ENCODE results near the gene GLI3.

The GLI3 gene

DNA sequence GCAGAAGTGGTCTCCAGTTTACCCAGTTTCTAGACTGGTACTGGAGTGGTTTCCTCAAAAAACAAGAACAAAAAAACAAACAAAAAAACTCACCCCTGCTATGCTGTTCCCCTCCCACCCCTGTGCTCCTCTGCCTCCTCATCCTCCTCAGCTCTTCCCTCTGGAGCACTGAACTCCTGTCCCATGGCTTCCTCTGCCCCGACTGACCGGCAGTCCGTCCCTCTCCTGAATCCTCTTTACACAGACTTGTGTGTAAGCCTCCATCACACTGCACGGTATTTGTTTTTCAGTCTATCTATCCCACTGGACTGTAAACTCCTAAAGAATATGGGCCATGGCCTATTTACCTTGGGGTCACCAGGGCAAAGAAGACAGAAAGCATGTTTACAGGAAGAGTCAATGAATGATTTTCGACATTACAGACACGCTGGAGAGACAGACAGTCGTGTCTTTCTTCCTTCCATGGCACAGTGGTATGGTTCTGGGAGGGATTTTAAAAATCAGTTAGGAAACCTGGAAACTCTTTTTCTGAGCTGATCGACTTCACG is 265.3 kb downstream of the GLI3 start:
- DNase-seq (ENCODE audit: low spot score), result no peak

DNA sequence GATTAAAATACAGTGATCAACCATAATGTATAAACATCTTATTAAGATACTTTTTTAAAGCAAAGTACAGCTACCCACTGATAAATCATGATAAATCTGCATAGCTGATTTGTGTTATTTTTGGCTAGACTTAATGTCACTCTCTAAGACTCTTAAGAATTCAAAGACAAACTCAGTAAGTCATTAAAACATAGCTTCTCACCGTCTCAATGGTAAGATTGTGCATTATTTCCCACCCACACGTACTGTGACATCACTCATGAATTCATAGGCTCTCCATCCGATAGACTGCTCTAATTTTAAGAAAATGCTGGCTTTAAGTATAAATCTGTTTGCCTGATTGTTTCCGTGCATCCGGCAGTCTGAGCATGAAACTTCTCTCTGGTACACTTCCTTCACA is 266.1 kb downstream of the GLI3 start:
- DNase-seq (ENCODE audit: low spot score), result no peak

DNA sequence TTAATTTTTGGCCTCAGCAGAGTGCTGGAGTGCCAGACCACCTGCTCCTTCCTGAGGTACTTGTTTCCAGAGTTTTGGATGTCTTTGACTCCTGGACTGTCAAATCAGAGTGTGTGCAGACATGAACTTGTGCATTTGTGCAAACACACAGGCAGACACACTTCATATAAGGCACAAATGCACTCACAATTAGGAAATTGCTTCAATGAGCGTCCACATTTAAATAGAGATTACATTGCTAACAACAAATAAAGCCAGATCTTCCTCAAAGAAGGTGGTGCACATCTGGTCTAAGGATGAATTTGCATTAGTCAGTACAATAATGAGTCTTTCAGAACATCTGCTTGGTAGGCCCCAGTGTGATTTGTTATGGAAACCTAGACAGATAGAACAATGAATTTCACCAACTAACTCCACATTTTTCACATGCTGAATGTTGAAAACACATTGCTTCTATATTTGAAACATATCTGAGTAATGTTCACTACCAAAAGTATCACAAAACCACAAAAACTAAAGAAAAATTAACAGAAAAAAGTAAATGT is 267.4 kb downstream of the GLI3 start:
- DNase-seq (ENCODE audit: low spot score), result no peak

DNA sequence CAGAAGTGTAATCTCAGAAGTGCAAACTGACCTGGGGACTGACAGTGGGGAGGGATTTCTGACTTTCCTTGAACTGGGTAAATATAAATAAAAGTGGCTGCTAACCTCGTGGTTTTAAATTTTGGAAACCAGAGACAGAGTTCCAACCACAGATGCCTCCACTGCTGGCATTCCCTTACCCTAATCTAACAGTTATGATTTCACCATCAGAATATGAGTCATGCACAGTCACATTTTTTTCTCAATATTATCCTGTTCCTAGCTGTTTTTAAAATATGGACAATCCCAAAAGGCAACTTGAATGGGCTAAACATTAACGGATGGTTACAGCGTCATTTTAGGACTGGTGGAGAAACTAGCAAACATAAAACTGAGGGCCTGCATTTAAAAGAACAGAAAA is 269.9 kb downstream of the GLI3 start:
- no peak for DNase-seq (ENCODE audit: low spot score)

DNA sequence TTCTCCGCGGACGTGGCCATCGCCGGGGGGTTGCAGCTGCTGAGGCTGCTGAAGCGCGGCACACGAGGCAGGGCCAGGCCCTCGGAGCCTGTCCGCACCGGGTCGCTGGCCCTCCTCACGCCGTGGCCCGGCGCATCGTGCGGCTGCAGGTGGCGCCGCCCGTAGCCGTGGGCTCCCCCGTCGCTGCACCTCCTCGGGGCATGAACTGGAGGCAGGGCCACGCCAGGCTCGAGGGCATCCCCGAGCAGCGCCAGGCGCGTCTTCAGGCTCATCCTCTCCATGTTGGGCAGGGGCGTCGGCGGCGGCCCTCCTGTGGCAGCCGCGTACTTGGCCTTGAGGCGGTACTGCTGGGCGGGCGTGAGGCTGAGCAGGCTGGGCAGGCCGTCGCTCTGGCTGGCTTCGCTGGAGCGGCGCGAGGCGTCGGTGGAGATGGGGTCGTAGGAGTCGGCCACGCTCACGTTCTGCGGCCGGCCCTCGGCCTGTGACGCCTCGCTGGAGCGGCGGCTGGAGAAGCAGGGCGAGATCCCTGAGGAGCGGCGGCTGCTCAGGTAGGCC is 271.0 kb downstream of the GLI3 start:
- DNase-seq (ENCODE audit: low spot score), result no peak

DNA sequence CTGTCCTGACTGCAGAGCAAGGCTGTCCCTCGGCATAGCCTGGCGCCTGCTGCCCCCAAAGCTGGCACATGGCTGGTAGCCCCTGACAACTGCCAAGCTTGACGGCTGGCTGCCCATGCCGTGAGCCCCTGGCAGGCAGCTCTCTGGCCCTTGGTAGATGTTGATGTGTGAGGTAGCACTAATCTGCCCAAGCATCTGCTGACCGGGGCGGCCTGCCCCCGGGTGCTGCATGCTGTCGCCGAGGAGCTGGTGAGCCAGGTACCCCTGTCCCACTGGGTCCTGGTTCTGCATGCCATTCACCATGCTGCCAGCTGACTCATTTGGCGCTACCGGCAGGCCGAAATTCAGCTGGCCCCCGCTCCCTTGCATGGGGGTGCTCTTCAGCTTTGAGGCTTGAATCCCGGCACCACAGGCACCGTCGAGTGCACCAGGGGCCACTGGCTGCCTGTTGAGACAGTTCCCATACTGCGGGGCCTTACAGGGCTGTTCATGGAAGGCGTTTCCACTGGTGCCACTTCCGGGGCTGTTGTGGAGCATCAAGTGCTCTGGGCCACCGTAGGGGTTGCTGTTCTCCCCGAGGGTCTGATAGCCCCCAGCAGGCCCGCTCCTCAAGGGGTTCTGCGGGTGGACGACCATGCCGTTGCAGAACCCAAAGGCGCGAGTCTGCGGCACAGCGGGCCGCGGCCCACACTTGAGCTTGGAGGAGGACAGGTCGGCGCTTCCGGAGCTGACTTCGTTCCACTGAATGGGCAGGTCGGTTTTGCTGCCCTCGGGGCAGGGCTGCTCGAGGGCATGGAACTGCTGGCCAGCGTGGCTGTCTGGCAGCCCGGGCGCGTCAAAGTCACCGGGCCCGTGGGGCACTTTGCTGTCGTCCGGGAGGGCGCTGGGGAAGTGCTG is 271.9 kb downstream of the GLI3 start:
- DNase-seq (ENCODE audit: low spot score), result no peak

DNA sequence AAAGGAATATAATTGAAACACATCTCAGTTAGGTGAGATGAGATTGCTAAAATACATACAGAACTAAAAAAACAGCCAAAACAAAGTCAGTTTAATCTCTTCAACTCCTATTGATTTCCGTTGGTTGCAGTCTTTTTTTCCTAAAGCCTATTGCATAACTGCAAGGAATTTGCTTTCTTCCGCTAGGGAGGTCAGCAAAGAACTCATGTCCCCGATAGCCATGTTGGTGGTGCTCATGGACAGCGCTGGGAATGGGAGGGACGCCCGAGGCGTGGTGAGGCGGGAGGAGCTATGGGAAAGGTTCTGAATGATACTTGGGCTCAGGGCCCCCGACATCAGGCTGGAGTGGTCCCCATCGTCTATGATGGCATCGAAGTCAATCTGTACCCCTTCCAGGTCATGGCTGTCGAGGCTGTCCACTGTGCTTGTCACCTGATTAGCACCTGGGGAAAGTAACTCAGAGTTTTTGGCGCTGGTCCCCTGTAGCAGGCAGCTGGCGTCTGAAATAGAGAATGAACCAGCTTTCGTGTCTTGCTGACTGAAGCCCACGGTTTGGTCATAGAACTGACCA is 272.7 kb downstream of the GLI3 start:
- DNase-seq (ENCODE audit: low spot score), result no peak

DNA sequence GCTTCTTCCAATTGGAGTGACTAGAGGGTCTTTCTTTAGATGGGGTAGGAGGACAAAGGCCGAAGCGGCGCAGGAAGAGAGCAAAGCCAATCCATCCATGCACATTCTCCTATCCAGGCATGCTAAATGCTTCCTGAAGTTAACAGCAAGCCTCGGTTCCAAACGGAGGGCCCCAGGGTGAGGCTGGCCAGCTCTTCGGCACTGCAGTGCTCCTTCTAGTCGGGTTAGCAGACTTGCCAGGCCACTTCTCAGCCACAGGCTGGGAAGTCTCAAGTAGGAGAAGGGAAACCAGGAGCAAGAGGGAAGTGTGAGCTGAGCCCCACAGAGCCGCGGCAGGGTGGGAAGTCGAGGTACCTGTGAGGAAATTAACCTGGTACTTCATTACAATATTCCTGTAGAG is 280.3 kb downstream of the GLI3 start:
- DNase-seq (ENCODE audit: low spot score), result no peak

DNA sequence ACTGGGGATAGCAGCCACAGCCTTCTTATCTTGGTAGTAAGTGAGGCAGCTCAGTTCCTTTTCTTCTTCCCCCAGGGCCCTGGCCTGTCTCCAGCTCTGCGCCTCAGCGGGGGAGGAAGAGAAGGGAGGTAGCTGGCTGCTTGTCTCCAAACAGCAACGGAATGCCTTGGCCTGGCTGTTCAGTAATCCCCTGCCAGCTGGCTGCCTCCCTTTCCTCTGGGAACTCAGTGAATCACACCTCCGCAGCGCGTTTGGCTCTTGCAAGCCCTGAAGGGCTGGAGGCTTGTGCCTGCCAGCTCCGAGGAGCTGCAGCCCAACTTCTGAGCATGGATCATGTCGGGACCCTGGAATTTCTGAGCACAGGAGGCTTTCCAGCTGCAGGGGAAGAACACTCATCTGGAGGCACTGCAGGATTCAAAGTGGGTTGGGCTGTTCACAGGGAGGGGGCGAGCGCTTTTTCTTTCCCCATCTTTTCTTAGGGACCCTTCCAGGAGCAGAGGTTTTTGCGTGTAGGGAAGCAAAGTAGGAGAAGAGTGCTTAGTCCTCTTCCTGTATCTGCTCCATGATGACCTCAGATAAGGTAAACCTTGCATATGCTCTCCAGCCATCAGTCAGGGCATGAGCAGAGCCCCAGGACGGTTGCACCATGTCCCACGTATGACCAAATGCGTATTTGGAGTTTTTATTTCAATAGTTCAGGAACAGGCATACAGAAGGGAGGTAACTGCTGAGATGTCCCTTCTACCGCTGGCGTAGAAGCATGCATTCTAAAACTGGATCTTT is 280.9 kb downstream of the GLI3 start:
- DNase-seq (ENCODE audit: low spot score), result no peak

DNA sequence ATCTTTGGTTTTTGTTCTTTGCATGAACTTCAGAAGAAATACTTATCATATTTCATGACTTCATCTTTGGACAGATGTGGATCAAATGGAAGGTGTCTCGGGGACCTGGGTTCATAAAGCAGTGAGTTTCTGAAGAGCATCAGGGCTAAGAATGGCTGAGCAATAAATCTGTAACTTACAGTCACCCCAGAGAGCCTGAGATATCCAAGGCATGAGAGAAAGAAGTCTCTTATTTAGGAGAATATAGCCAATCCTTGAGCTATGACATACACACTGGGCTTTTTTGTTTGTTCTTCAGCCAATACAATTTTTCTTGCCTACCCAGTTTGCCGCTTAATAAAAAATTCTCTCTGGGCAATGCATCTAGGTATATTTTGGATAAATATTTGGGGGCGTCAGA is 281.6 kb downstream of the GLI3 start:
- no peak for DNase-seq (ENCODE audit: low spot score)

DNA sequence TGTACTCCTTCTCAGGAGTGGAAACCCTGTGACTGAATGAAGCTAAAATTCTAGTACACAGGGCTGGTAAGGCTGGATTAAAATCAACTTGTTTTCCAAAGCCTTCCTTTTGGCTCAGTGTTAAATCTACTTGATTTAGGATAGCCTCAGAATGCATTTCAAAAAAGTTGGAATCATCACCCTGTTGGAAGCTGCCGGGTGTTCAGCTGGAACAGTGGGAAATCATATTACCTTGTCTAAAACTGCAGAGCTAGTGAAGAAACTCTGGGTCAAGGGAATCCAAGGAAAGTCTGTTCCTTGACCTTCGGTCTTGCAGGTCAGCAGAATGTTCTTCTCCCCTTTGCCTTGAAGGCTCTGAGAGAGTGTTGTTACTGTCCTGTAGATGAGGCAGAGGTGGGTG is 282.0 kb downstream of the GLI3 start:
- no peak for DNase-seq (ENCODE audit: low spot score)

DNA sequence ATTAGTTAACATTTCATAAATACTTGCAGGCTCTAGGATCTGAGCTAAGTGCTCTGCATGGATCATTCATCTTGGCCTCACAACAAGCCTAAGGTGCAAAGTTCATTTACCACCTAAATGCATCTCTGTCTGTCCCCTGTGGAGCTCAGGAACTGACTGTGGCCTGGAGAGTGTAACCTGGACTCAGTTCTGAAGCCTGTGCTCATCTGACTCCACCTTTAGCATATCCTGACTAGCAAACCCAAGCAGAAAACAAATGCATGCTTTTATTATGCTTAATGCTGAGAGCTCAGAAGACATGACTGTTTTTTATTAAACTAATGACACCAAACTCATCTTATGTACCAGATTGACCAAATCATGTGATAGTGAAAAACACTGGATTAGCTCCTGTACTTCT is 288.5 kb downstream of the GLI3 start:
- no peak for DNase-seq (ENCODE audit: low spot score)

DNA sequence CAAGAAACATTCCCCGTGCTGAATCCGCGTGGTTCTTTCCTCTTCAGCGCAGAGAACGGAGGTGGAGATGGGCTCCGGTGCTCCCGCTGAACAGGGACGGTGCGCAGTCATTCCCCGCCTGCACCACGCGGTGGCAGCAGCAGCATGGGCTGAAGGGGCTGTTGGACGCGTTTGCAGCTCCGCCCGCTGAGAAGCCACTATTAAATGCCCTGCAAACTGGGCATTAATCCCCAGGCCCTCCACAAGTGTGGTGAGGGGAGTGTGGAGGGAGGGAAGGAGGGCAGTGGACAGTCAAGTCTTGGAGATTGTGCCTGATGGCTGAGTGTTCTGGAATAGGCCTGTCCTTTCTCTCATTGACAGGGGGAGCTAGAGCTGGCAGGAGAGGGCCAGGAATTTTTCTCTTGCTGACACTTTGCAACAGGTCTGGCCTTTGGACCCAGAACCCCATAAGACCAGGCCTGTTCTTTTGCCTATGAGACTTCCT is 293.9 kb downstream of the GLI3 start:
- DNase-seq (ENCODE audit: low spot score), result peak; percentile 50

DNA sequence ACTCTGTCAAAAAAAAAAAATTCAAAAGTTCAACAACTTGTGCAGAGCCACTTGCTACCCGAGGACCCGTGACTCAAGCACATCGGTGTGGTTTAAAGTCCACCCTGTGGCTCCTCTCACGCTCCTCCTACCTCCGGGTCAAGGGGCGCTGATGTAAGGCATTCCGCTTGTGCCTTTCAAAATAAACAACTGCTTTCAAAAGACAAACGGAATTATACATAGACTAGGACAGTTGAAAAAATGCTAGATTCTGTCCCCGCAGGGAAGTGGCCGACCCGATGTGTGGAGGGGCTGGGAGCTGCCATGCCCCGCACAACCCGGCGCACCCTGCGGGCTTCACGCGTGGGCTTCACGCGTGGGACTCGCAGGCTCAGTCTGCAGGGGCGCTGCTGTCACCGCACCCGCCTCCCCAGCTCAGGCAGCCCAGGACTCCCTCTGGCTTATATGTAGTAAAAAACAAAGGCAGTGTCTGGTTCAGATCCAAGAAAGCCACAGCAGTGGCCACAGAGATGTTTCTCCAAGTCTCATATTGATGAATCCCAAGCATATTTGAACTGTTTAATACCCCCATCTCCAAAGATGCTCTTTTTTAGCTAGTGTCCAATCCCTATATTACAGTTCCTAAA is 294.4 kb downstream of the GLI3 start:
- no peak for DNase-seq (ENCODE audit: low spot score)

DNA sequence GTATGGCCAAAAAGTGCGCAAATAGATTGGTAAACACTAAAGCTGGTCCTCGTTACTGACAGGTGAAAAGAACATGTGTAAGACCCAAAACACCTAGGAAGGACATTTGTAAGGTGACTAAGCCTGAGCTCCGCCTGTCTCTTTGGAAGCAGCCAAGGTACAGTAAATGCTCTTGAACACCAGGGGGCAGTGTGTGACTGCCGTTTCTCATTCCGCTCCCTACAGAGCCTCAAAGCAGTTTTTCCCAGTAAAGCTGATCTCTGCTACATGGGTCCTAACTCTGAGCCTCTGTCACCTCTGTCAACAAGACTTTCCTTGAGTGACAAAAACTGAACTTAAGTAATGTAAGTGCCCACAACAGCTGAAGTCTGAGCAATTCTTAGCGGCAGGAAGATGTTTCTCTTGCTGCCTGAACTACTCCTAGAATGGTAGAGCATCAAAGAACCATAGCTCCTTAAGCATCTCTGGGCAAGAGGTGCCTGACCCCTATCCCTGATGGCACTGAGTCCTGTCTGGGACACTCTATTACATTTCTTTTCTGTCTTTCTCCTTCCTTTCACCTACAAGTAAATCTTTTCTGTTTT is 296.2 kb downstream of the GLI3 start:
- DNase-seq (ENCODE audit: low spot score), result peak; percentile 62

DNA sequence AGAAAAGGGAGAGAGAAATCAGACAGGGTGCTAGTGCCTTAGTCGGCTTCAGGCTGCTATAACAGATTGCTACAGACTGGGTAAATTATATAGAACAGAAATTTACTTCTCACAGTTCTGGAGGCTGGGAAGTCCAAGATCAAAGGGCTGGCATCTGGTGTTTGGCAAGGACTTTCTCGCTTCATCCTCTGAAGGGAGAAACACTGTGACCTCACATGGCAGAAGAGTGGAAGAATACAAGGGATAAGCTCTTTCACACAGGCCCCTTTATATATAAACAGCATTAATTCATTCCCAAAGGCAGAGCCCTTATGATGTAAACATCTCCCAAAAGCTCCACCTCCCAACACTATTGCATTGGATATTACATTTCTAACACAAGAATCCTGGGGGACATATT is 298.6 kb downstream of the GLI3 start:
- no peak for DNase-seq (ENCODE audit: low spot score)

DNA sequence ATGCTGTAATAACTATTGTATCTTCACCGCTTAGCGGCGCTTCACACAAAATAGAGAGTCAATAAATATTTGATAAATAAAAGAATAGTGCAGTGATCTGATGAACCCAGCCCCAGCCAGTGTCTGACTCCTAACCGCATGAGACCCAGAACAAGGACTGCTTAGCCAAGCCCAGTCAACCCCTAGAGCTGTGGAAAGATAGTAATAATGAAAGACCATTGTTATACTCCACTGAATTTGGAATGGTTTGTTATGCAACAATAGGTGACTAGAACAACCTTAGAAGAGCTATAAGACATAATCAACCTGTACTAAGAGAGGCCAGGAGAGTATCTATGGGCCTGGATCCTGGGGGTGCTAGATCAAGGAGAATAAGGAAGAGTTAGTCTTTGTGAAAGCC is 303.6 kb downstream of the GLI3 start:
- no peak for DNase-seq (ENCODE audit: low spot score)

DNA sequence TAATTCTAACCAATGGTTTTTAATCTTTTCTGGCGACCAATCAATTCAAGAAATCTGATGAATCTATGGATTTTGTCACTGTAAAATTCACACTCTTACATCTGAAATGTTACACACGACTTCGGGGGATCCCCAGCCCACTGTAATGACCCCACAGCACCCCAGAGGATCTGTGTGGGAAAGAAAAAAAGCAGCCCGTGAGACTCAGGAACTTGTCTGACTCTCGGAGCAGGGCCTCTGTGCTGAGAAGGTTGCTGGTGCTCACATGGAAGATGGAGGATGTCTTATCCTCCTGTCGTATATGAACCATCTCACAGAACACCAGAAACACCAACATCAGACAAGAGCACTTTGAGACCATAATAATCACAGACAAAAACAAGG is 305.8 kb downstream of the GLI3 start:
- DNase-seq (ENCODE audit: low spot score), result no peak

DNA sequence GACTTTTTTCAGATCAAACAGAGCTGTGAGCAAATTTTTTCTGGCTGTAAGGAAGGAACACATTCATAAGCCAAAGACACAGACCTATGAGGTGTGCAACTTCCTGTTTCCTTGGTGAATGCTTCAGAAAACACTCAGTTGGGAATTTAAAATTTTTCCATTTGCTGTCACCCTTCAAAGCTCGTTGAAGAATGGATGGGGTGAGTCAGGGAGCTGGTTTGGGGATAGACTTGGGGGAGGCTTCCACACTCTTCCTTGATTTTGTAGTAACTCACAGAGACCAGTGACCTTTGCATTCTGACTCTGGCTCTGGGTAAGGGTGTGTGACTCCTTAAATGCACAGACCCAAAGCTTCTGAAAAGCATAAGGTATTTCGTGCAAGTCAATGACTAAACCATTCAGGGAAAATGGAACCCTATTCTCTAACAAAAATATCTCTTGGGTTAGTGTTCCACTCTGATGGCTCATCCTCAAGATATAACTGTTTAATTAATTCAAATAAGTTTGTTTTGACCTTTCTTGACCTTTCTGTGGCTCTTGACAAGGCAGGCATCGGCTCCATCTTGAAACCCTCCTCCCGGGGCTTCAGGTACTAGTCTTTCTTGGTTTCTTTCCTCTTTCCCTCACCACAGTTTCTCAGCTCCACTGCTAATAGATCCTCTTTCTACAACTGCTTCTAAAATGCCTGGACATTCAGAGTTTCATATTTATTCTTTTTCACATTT is 306.3 kb downstream of the GLI3 start:
- DNase-seq (ENCODE audit: low spot score), result no peak

DNA sequence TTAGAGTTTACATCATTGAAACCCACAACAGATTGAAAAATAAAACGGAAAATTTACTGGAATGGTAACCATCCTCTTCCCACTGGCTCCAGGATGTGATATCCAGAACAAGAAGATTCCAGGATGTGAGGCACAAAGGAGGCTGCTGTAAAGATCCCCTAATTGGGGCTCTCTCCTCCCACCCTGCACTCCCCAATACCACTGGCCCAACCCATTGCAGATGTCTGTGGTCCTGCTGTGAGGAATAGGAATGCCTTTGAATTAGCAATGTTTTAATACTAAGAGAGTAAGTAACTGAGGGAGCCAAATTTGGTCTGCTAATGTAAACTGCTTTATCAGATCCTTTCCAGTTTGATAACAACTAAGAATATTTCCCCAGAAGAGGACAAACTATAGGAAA is 308.2 kb downstream of the GLI3 start:
- DNase-seq (ENCODE audit: low spot score), result no peak

DNA sequence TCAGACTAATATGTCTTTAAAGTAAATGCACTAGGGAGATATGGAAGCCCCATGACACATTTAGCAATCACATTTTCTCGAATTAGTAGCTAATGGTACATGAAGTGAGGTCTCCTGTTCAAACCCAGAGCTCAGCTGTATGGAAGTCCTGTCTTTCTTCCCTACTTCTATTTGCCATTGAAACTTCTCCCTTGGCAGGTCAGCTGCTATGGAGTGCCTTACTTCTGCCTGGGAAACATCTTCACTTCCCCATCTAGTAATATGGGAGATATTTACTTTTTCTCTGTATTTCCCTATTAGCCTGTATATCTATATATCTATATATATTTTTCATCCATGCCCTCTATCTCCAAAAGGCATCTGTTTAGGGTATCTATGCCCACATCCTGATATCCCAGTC is 308.8 kb downstream of the GLI3 start:
- no peak for DNase-seq (ENCODE audit: low spot score)

Data from CD4-positive, alpha-beta T cell treated with Interleukin-2 at 100 ng/mL for 4 hours (primary cell).